SU-DHL-6 (cell line): ENCODE measurements around the gene SOCS1.

Experiments used
- EZH2phosphoT487 ChIP-seq: fragments of 200-600 bp; sonication (generic), shearing (Covaris generic); conservative IDR thresholded peaks from 2 replicates; pipeline ENCODE4 v1.6.1; 2018; ENCODE audit warnings: mild to moderate bottlenecking, antibody characterized with exemption, low read length, moderate library complexity, mixed read lengths
- TF ChIP-seq, protein P1 (sequence below): fragments of 200-600 bp; sonication (generic); IDR thresholded peaks from one replicate; pipeline ENCODE4 v1.5.1; 2017; ENCODE audit warnings: antibody characterized with exemption, mild to moderate bottlenecking, low read length, moderate library complexity; ENCODE audit not compliant: insufficient read depth, poor library complexity, severe bottlenecking

DNA sequence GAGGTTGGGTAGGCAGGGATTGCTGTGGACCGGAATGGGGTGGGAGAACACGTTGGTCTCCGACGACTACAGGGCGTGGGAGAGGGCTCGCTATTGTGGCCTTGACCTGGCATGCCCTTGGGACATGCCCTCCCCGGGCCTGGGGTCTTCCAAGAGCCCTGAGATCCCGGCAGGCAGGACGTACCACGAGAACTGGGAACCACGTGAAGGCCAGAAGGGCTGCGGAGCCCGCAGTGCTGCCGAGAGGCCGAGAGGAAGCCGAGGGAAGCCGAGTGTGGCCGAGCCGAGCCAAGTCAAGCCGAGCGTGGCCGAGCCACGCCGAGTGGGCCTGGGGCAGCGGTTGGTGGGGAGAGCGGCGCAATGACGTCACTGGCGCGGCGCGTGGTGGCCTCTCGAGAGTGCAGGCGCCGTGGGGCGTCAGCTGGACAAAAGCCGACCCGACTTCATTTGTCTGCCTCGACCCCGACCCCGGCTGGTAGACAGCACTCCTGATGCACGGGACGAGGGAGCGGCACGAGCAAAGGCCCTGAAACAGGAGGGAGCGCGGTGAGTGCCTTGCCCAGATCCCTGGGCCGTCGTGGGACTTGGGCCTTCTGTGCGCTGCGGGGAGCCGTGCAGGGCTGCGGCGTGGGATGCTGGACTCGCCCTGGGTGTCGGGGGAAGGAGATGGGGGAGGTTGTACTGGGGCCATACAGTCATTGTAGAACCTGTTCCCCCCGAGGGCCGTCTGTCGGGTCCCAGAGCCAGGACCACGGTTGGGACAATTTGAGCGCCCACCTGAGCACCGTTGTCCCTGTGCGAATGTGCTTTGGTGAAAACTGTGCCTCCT lies 6.6 kb downstream of the SOCS1 start:
- TF ChIP-seq, protein P1, sequence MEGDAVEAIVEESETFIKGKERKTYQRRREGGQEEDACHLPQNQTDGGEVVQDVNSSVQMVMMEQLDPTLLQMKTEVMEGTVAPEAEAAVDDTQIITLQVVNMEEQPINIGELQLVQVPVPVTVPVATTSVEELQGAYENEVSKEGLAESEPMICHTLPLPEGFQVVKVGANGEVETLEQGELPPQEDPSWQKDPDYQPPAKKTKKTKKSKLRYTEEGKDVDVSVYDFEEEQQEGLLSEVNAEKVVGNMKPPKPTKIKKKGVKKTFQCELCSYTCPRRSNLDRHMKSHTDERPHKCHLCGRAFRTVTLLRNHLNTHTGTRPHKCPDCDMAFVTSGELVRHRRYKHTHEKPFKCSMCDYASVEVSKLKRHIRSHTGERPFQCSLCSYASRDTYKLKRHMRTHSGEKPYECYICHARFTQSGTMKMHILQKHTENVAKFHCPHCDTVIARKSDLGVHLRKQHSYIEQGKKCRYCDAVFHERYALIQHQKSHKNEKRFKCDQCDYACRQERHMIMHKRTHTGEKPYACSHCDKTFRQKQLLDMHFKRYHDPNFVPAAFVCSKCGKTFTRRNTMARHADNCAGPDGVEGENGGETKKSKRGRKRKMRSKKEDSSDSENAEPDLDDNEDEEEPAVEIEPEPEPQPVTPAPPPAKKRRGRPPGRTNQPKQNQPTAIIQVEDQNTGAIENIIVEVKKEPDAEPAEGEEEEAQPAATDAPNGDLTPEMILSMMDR: no peak
- TF ChIP-seq EZH2phosphoT487: no peak
